Subcutaneous adipose tissue (tissue), 4 donors: ENCODE measurements around the gene GRB2. TPM values are rescaled to one million over a fixed set of nuclear protein-coding genes. Genes with fewer than 3 reads are reported as not detected.

Source experiments
- CTCF ChIP-seq: fragments of 450-650 bp; IDR thresholded peaks from one replicate; pipeline ENCODE4 v1.5.1; 2016; ENCODE audit warnings: low read depth, mild to moderate bottlenecking, control low read depth, antibody characterized with exemption, moderate library complexity
- total RNA-seq, 4 donors: library from RNA; depleted of rRNA; stranded (reverse); fragments of >200 nt; gene quantifications; one replicate each; pipeline ENCODE4 v1.1.0, GENCODE V29; 2016

GRB2 gene
- total RNA-seq, 4 donors from 2014 or later, result 69.3 to 133 (median 114) TPM

GRCh38 chr17:75319904-75320691 lies 85.4 kb downstream of the GRB2 start:
- TF ChIP-seq CTCF, result no peak

- no peak for TF ChIP-seq CTCF
Measured at GRCh38 chr17:75318615-75319222, 86.8 kb downstream of the GRB2 start.

DNA sequence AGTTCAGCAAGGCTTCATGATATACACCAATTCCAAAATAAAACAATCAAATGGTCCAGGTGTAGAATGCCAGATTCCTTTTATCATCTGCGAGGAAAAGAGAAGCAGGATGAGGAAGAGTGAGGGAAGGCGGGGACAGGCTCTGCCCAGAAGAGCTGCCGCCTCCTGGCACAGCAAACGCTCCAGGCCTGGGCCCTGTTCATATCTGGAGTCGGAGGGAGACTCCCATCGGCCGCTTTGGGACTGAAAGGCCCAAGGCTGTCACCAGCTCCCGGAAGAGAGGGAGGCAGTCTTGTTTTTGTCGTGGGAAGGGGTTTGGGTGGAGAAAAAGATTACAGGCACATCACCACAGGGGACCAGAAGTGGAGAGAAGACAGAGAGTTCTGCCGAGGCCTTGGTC lies 87.3 kb downstream of the GRB2 start:
- TF ChIP-seq CTCF, result no peak

DNA sequence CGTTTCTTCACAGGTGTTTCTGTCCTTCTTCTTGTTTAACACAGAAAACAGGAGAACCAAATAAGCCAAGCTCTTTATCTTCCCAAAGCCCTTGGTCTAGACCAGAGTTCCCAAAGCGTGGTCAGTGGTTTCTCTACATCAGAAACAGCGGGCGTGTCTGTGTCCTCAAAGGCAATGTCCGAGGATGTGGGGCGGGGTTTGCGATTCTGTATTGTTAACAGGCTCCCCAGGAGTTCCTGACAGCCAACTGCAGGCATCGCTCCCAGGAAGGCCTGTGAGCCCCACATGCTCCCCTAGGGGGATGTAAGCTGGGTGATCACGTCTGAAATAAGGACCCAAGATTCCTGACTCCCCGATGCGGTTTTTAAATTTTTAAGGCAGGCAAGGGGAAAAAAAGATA lies 87.8 kb downstream of the GRB2 start:
- no peak for TF ChIP-seq CTCF

- no peak for TF ChIP-seq CTCF
Measured at GRCh38 chr17:75316253-75316652, 89.2 kb downstream of the GRB2 start.

DNA sequence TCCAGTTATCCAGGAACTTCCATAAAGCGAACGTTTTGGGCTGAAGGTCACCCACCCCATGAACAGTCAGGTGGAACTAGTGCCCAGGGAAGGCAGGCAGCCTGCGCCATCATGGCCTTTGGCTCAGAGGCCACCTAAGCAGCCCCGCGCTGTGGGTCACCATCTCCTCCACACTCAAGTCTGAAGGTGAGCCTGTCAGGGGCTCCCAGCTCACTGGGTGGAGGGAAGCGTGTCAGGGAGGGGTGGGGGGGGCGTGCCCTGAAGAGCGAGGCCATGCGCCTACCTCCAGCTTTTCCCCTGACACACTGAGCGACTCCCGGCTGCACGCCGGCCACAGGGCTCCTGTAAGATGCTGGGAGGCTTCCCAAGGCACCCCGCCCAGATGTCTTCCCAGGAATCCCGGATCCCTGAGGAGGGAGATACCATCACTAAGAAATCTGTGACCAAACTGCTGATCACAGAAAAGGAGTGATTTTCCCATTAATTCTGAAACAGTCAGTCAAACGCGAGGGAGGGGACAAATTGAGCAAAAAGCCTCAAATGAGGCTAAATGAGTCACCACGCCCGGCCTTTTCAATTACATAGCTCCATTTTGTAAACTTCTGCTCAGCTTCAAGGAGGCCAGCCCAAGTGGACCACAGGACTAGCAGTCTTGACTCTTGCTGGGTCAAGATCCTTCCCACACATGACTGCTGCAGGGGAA lies 89.8 kb downstream of the GRB2 start:
- TF ChIP-seq CTCF, result no peak

DNA sequence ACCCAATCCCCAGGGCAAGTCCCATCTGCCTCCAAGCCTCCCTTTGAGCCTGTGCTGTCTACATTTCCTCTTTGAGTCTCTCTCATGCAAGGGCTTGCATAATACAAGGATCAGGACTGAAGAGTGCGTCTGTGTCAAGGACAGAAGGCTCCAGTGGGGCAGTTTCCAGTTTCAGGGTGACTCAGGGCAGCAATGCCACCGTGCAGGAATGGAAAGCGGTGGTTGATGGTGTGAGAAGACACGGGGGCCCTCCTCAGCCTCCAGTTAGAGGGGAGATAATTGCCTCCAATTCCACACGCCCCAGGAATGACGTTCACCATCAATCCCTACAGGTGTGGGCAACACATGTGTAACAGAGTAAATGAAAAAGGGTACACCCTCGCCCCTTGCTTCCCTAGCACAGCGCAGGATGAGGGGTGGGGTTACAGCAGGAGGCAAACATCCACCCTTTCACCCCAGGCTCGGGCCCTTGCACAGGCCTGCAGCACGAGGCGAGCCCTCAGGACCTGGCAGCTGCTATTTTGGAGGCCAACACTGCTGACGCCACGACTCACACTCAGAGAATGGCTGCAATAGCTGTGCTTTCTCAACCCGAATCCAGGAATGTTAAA lies 91.4 kb downstream of the GRB2 start:
- no peak for TF ChIP-seq CTCF
